Right ventricle myocardium superior (tissue), 1 donor: ENCODE data around the gene MAG. TPM values are rescaled to one million over a fixed set of nuclear protein-coding genes. Genes with fewer than 3 reads are reported as not detected.

Experiments used
- ATAC-seq: fragments of 200-7000 bp; cut with Tn5 transposase; one replicate; pipeline ENCODE4 v1.9.1; 2020; ENCODE audit warnings: mild to moderate bottlenecking; ENCODE audit not compliant: poor library complexity
- DNase-seq: peaks from one replicate; pipeline ENCODE4 v3.0.0-alpha.2; 2020
- intact Hi-C: fragments of 100-400 bp; cut with DNase I; formaldehyde crosslinking; loops from one replicate; pipeline ENCODE4 v1.11.2; 2022
- microRNA-seq: library from miRNA; unstranded; fragments of <30 nt; microRNA quantifications from one replicate; pipeline ENCODE4 v1.2.0, GENCODE V29; 2020
- total RNA-seq: library from RNA; stranded (reverse); fragmentation: NEBNext Ultra II Directional; extraction: Animal tissue kit (Norgen Biotek cat#: 25700); gene quantifications from one replicate; pipeline ENCODE4 v1.2.1, GENCODE V29; 2021
- donor health status: DM: no; HTN: yes; CAD: no; lungs with severe emphysema.

The MAG gene
- total RNA-seq, 1 donor from 2014 or later, result not detected

- no peak for ATAC-seq
- intact Hi-C loops, result no loop called here
- no peak for DNase-seq
Measured at GRCh38 chr19:35363001-35363590, 71.1 kb downstream of the MAG start.

Small RNA genes within 50 kb of the gene (microRNA-seq; reads per million reads assigned to microRNA genes)
- gene MIR5196, result not detected

Other genes starting within 250 kb of the MAG start
- gene FXYD3, start 176.3 kb upstream of the MAG start, total RNA-seq, result 1.3 TPM
- 8.1 TPM for gene LGI4, start 157.1 kb upstream of the MAG start, total RNA-seq
- 580 TPM for gene FXYD1, start 153.3 kb upstream of the MAG start, total RNA-seq
- not detected for gene FXYD7, start 148.9 kb upstream of the MAG start, total RNA-seq
- gene FXYD5, start 137.4 kb upstream of the MAG start, total RNA-seq, result 20.9 TPM
- not detected for gene FAM187B, start 63.4 kb upstream of the MAG start, total RNA-seq
- gene LSR, start 43.2 kb upstream of the MAG start, total RNA-seq, result 4.5 TPM
- 141 TPM for gene USF2, start 23.2 kb upstream of the MAG start, total RNA-seq
- gene HAMP, start 9.6 kb upstream of the MAG start, total RNA-seq, result not detected
- 0.56 TPM for gene CD22, start 37.0 kb downstream of the MAG start, total RNA-seq
- gene FFAR1, start 55.7 kb downstream of the MAG start, total RNA-seq, result not detected
- not detected for gene FFAR3, start 66.3 kb downstream of the MAG start, total RNA-seq
- gene GPR42, start 78.9 kb downstream of the MAG start, total RNA-seq, result not detected
- 0.11 TPM for gene FFAR2, start 156.1 kb downstream of the MAG start, total RNA-seq
- gene KRTDAP, start 198.3 kb downstream of the MAG start, total RNA-seq, result not detected
- gene DMKN, start 221.5 kb downstream of the MAG start, total RNA-seq, result 3.6 TPM
- not detected for gene SBSN, start 236.2 kb downstream of the MAG start, total RNA-seq
- gene GAPDHS, start 241.3 kb downstream of the MAG start, total RNA-seq, result not detected